ENCODE results near the gene MYDGF. TPM values are rescaled to one million over a fixed set of nuclear protein-coding genes. Genes with fewer than 3 reads are reported as not detected.

MYDGF gene
- total RNA-seq, 1 experiment from 2014 or later: 81.2 TPM

DNA sequence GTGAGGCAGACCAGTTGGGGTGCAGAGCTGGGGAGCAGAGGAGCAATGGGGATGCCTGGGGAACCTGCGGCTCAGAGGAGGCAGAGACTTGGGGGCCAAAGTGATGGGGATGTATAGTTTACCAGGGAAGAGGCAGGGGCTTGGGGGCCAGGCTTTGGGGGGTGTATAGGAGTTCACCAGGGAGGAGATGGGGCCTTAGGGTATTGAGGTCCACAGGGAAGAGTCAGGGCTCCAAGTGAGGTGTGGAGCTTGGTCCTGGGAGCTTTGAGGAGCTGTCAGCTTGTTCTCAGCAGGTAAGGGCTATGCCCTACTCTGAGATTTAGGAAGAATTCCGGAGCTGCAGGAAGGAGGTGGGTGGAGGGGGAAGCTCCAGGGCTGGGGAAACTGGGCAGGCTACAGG, 20.0 kb downstream of the MYDGF start:
- CTCF ChIA-PET: no interaction called here
- TF ChIP-seq, protein P1, sequence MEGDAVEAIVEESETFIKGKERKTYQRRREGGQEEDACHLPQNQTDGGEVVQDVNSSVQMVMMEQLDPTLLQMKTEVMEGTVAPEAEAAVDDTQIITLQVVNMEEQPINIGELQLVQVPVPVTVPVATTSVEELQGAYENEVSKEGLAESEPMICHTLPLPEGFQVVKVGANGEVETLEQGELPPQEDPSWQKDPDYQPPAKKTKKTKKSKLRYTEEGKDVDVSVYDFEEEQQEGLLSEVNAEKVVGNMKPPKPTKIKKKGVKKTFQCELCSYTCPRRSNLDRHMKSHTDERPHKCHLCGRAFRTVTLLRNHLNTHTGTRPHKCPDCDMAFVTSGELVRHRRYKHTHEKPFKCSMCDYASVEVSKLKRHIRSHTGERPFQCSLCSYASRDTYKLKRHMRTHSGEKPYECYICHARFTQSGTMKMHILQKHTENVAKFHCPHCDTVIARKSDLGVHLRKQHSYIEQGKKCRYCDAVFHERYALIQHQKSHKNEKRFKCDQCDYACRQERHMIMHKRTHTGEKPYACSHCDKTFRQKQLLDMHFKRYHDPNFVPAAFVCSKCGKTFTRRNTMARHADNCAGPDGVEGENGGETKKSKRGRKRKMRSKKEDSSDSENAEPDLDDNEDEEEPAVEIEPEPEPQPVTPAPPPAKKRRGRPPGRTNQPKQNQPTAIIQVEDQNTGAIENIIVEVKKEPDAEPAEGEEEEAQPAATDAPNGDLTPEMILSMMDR (IDR thresholded peaks at IDR 0.05; ENCODE audit: unreplicated experiment): no peak
- intact Hi-C loops (cut with micrococcal nuclease; ENCODE audit: unreplicated experiment): no loop called here
- Mint-ChIP-seq H3K27ac (ENCODE audit: unreplicated experiment) (no peak overlapping the region), H3K27me3 (ENCODE audit: unreplicated experiment) (no peaks in the 10 kb centered on the region), H3K9me3 (ENCODE audit: low read depth, unreplicated experiment) (no peaks in the 10 kb centered on the region), H3K36me3 (ENCODE audit: insufficient read depth, unreplicated experiment) (peaks cover 28% of the 10 kb centered on the region), H3K4me1 (ENCODE audit: low read depth, unreplicated experiment) (no peaks in the 10 kb centered on the region), H3K4me3 (ENCODE audit: low read depth, unreplicated experiment) (no peak overlapping the region)
- DNase-seq: no peak
- no TSS peak for BruUV-seq (replicated peaks)

DNA sequence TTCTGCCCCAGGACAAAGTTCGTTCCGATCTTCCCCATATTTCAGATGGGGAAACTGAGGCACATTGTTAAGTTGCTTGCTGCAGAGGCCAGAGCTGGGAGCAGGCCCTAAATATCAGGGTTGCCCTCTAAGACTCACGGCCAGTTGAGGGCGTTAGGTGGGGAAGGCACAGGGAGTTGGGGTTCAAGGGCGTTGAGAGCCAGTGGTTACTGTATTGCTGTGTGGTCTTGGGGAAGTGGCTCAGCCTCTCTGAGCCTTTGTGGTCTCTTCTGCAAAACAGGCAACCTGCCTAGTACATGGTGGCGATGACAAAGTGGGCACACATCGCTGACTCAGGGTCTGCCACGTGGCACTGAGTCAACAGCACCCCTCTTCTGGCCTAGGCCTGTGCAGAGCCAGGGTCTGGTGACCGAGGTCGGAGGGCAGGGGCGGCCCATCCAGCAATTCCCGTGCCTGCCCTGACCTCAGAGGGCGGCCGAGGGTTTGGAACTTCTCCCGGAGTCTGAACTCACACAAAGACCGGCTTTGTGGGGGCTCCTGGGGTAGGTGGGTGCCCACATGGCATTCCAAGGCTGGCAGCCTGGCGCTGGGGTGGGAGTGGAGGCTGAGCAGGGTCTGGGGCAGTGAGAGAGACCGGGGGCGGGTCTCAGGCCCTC, 20.6 kb downstream of the MYDGF start:
- peaks cover 22% of the 10 kb centered on the region for H3K36me3 Mint-ChIP-seq (ENCODE audit: insufficient read depth, unreplicated experiment)
- no peak overlapping the region for H3K4me3 Mint-ChIP-seq (ENCODE audit: low read depth, unreplicated experiment)
- BruUV-seq (replicated peaks): no TSS peak
- DNase-seq: no peak
- TF ChIP-seq, protein P1 (IDR thresholded peaks at IDR 0.05; ENCODE audit: unreplicated experiment): no peak
- no peaks in the 10 kb centered on the region for H3K4me1 Mint-ChIP-seq (ENCODE audit: low read depth, unreplicated experiment)
- H3K27me3 Mint-ChIP-seq (ENCODE audit: unreplicated experiment): no peaks in the 10 kb centered on the region
- intact Hi-C loops (cut with micrococcal nuclease; ENCODE audit: unreplicated experiment): no loop called here
- H3K27ac Mint-ChIP-seq (ENCODE audit: unreplicated experiment): no peak overlapping the region
- CTCF ChIA-PET: no interaction called here
- no peaks in the 10 kb centered on the region for H3K9me3 Mint-ChIP-seq (ENCODE audit: low read depth, unreplicated experiment)

DNA sequence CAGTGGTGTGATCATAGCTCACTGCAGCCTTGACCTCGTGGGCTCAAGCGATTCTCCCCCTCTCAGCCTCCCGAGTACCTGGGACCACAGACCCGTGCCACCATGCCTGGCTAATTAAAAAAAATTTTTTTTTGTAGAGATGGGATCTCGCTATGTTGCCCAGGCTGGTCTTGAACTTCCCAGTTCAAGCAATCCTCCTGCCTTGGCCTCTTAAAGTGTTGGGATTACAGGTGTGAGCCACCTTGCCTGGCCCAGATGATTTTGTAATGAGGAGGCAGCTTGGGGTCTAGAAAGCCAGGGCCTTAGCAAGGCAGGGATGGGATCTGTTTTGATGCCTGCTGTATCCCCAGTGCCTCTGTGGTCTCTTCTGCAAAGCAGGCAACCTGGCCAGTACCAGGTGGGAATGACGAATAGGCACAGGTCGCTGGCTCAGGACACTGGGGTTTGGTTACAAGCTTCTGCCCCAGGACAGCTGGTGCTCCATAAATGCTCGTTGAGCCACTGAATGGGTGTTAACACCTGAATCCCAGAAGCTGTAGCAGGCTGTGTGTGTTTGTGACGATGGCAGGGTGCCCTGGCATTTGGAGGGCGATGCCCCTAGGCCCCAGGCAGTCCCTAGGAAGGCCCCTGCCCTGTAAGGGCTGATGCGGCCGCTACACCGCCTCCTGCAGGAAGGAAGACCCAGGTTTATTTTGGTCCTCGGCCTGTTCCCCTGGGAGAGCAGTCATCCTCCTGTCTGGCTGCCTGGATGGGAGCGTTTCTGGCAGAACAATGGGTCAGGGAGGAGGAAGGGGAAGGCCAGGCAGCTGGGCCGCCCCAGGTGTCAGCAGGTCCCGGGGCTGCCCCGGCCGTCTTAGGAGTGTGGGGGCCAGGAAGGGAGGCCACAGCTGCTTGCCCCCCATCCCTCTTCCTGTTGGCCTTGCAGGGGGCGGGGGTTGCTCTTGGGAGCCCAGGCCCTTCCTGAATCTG, 22.2 kb downstream of the MYDGF start:
- Mint-ChIP-seq H3K9me3 (ENCODE audit: low read depth, unreplicated experiment) (no peaks in the 10 kb centered on the region), H3K27me3 (ENCODE audit: unreplicated experiment) (no peaks in the 10 kb centered on the region), H3K27ac (ENCODE audit: unreplicated experiment) (no peak overlapping the region), H3K4me1 (ENCODE audit: low read depth, unreplicated experiment) (no peaks in the 10 kb centered on the region), H3K4me3 (ENCODE audit: low read depth, unreplicated experiment) (no peak overlapping the region), H3K36me3 (ENCODE audit: insufficient read depth, unreplicated experiment) (peaks cover 10% of the 10 kb centered on the region)
- CTCF ChIA-PET: no interaction called here
- TF ChIP-seq, protein P1 (IDR thresholded peaks at IDR 0.05; ENCODE audit: unreplicated experiment): no peak
- no peak for DNase-seq
- BruUV-seq (replicated peaks): no TSS peak
- intact Hi-C loops (cut with micrococcal nuclease; ENCODE audit: unreplicated experiment): no loop called here

DNA sequence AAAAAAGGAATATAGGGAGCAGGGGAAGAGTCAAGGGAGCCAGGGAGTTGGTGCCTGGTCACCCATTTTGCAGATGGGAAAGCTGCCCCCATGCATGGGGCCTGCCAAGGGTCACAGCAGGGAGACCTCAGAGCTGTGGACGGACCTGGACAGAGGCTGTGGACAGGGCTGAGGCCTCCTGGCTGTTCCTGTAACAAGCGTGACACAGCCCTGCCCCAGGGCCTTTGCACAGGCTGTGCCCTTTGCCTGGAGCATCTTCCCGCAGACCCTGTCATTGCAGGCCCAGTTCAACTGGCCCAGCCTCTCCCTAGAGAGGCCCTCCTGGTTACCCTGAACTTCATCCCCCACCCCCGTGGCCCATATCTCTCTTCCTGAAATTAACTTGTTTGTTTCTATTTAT, 24.4 kb downstream of the MYDGF start:
- BruUV-seq (replicated peaks): no TSS peak
- Mint-ChIP-seq H3K27ac (ENCODE audit: unreplicated experiment) (no peak overlapping the region), H3K4me3 (ENCODE audit: low read depth, unreplicated experiment) (no peak overlapping the region), H3K4me1 (ENCODE audit: low read depth, unreplicated experiment) (no peaks in the 10 kb centered on the region), H3K36me3 (ENCODE audit: insufficient read depth, unreplicated experiment) (peaks cover 11% of the 10 kb centered on the region), H3K27me3 (ENCODE audit: unreplicated experiment) (no peaks in the 10 kb centered on the region), H3K9me3 (ENCODE audit: low read depth, unreplicated experiment) (no peaks in the 10 kb centered on the region)
- intact Hi-C loops (cut with micrococcal nuclease; ENCODE audit: unreplicated experiment): no loop called here
- CTCF ChIA-PET: no interaction called here
- TF ChIP-seq, protein P1 (IDR thresholded peaks at IDR 0.05; ENCODE audit: unreplicated experiment): no peak
- no peak for DNase-seq
